Stimulated activated CD8-positive, alpha-beta memory T cell treated with anti-CD3 and anti-CD28 coated beads, Interleukin-7, amount 100 ng/mL, for 4 hours (primary cell): ENCODE measurements around the gene SLC7A9.

Experiments
- DNase-seq, 2 donors: peaks; one replicate each; pipeline ENCODE4 v3.0.0-alpha.2; 2020; ENCODE audit warnings: low read depth in 2 of 2

SLC7A9 gene

DNA sequence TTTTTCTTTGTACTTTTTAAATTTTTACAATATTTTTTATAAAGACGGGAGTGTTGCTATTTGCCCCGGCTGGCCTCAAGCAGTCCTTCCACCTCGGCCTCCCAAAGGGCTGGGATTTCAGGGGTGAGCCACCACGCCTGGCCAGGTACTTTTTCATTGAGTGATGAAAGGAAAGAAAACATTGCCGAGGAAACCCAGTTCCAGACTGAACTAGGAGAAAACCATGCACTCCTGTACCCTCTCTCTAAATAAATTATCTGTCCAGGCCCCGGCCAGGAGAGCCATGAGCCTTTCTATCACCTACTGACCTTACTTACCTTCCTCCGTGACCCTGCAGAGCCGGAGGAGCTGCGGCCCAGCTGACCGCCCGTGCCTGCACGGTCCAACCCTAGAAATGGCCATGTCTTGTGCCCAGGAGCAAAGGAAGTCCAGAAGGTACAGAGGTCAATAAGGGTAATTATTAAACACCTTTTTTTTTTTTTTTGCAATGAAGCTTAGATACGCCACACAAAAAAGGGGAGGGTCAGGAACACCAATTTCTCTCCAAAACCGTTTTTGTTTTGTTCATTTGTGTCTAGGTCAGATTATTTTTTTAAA, at the start of gene SLC7A9:
SLC7A9 (minus strand) TSS at position 399 of the 597 bp plus-strand sequence. CDS start 1,233 bp downstream, outside the sequence.
- DNase-seq, result no peak

DNA sequence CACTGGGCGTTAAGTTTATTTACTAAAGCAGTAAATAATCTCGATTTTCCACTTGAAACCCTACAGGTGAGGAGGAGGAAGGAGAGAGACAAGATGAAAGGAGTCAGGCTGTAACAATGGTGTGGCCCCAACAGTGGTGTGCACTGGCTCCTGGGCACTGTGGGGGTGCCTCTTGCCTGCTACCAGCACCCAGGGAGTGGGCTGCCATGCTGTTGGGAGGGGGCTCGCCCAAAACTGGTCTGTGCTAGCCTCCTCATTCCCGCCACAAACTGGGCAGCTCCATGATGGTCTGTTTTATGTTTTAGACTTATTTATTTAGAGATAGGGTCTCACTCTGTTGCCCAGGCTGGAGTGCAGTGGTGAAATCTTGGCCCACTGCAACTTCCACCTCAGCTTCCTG, 49.8 kb upstream of the SLC7A9 start:
- DNase-seq, result no peak

DNA sequence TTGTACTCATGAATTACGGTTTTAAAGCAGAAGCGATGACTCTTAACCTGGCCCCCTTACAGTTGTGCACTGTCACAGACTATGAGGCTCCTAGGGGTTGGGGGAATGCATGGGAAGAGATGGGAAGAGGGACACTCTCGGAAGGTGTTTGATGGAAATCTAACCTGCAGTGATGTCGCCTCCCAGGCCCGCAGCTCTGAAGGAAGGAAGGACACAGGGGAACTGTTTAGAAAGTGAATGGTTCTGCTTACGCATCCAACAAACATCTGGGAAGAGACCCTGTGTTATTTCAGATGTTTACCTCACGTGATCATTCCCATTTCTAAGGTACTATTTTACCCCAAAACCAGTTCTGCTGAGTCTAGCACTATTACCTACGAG, 48.0 kb upstream of the SLC7A9 start:
- DNase-seq, result no peak

DNA sequence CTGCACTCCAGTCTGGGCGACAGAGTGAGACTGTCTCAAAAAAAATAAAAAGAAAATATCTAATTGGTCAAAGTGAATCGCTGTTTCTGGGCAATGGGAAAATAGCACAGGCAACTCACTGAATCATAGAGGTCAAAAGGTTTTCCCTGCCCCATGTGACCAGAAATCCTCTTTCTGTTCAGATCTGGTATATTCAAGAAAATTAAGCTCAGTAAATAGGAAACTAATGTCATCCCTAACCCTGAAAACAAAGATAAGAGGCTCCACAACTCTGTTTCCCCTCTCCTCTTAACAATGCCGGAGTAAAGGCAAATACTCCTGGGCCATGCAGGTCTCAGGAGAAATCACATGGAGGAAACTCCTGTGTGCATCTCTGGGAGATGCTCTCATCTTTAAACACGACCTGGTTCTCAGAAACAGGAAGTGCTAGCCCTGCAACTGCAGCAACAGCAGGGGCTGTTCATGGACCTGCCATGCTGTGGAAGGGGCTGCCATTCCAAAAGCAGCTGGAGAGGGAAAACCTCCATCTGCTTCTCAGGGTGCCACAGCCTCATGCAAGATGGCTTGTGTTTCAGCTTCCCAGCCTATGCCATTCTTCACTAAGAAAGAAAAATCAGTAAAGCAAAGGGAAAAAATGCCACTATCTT, 47.5 kb upstream of the SLC7A9 start:
- DNase-seq, result no peak

DNA sequence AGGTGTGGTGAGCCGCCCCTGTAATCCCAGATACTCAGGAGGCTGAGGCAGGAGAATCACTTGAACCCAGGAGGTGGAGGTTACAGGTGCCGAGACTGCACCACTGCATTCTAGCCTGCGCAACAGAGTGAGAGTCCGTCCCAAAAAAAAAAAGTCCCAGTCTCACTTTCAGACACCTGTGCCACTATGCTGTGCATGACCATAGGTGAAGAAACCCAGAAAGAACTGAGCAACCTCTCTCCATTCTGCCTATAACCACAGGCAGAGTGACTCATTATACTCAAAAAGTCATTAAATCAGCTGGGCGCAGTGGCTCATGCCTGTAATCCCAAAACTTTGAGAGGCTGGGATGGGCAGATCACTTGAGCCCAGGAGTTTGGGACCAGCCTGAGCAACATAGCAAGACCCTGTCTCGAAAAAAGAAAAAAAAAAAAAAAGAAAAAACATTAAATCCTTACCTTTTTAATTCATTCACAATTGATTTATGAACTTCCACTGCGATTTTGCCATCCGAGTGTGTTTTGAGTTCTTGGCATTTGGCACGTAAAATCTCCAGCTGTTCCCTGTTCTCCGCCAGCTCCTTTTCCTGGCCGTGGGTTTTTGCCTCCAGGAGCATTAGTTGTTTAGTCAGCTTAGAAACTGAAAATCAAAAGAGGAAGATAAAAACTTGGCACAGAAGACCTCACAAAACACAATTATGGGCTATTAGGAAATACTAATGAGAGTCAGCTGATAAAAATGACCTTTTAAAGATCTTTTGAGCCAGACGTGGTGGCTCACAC, 45.5 kb upstream of the SLC7A9 start:
- DNase-seq, result no peak

DNA sequence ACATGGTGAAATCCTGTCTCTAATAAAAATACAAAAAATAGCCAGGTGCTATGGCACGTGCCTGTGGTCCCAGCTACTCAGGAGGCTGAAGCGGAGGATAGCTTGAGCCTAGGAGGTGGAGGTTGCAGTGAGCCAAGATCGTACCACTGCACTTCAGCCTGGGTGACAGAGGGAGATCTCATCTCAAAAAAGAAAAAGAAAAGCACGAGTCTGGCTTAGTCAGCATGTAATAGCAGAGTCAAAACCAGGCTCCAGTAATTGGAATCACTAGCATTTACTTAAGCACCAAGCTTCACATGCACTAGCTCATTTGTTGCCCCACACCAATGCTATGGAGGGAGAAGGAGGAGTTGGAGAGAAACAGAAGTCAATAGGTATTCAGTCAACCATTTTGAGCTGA, 41.9 kb upstream of the SLC7A9 start:
- no peak for DNase-seq

DNA sequence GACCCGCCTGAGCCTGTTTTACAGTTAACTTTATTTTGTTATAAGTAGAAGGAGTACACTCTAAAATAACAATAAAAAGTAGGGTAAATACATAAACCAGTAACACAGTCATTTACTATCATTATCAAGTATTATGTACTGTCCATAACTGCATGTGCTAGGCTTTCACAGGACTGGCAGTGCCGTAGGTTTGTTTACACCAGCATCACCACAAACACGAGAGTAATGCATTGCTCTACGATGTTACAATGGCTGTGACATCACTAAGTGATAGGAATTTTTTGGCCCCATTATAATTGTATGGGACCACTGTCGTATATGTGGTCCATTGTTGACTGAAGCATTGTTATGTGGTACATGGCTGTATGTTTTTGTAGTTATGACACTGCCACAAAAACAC, 41.3 kb upstream of the SLC7A9 start:
- no peak for DNase-seq

DNA sequence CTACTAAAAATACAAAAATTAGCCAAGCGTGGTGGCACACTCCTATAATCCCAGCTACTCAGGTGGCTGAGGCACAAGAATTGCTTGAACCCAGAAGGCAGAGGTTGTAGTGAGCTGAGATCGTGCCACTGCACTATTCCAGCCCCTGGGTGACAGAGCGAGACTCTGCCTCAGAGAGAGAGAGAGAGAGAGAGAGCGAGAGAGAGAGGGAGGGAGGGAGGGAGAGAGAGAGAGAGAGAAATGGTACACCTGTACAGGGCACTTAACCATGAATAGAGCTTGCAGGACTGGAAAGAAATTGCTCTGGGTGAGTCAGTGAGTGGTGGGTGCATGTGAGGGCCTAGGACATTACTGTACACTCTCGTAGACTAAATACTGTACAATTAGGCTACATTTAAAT, 40.5 kb upstream of the SLC7A9 start:
- DNase-seq, result no peak

DNA sequence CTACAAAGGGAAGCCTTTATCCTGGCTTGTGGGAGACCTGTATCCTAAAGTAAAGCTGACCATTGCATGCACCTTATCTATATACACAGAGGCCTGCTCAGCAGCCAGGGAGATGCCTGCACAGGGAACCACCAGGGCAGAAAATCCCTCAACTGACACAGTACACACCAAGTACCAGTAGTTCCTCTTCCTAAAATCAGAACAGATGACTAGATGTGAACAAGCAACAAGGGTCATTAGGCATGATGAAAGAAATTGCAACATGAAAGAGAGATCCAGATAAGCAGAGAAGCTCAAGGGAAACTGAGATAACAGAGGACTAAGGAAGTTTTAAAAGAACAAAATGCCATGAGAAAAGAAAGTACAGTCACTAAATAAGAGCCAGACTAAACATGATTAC, 39.7 kb upstream of the SLC7A9 start:
- DNase-seq, result no peak

DNA sequence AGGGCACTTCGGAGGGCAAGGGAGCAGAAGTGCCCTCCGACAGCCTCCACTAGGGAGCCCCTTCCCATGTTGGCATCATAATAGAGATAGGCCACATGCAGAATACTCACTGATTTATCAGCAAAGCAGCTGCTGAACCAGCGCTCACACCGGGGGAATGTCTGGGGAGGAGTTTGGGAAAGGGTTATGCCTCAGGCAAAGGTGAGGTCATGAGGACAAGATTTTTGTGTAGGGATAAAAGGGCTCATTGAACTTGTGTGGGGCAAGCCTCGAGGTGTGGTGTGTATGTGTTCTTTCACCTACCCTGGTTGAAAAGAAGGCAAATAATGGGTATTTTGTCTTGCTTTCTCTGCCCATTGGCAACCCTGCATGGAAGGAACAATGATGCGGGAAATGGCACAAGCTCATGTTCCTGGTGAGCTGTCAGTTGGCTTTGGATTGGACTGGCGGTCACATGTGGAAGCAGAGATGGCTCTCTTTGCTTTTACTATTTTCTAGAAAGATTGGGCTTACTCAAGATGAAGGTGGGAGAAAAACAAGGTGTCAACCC, 39.1 kb upstream of the SLC7A9 start:
- no peak for DNase-seq

DNA sequence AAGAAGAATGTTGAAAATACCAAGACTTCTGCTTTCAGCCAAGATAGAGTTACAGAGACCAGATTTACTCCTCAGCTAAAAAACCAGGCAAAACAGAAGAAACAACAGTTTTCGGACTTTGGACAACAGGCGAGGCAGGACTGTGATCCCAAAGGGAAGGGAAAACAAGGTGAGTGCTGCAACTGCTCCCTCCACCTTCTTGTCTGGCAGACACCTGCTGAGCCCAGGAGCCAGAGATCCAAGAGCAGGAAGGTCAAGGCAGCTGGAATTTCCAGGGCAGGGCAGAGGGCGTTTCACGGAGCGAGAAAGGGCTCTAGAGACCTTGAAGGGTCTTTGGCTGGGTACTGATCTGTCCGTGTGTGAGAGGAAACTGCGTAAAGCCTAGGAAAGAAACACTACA, 32.9 kb upstream of the SLC7A9 start:
- no peak for DNase-seq

DNA sequence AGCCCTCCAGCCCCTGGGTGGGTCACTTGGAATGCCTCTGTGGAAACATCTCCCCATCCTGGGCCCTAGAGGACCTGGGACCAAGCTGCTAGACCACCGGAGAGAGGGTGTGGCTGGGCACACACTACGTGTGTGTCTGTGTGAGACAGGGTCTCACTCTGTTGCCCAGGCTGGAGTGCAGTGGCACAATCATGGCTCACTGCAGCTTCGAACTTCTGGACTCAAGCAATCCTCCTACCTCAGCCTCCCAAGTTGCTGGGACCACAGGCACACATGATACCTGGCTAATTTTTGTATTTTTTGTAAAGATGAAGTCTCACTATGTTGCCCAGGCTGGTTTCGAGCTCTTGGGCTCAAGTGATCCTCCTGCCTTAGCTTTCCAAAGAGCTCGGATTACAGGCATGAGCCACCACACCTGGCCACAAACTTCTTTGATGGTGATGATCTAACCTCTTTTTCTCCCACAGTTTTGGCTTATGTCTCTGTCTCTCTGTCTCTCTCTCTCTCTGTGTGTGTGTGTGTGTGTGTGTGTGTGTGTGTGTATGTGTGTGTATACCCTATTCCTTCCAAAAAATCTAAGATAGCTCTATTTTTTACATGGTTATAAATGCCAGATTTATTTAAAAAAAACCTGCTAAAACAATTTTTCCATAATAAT, 32.1 kb upstream of the SLC7A9 start:
- no peak for DNase-seq

DNA sequence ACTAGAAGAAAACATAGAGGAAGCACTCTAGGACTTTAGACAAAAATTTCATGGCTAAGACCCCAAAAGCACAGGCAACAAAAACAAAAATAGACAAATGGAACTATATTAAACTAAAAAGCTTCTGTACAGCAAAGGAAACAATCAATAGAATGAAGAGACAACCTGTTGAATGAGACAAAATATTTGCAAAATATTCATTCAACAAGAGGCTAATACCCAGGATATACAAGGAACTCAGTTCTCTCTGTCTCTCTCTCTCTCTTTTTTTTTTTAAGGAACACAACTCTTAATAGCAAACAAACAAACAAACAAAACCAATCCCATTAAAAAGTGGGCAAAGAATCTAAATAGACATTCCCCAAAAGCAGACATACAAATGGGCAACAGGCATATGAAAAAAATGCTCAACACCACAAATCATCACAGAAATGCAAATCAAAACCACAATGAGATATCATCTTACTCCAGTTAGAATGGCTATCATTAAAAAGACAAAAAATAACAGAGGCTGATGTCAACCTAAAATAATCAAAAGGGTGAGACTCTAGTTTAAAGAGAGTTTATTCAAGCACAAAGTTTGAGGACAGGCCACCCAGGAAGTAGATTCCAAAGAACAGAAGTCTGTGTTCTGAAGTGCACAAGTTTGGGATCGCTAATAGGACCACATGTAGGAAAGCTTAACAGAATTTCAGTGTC, 27.1 kb upstream of the SLC7A9 start:
- DNase-seq, result no peak

DNA sequence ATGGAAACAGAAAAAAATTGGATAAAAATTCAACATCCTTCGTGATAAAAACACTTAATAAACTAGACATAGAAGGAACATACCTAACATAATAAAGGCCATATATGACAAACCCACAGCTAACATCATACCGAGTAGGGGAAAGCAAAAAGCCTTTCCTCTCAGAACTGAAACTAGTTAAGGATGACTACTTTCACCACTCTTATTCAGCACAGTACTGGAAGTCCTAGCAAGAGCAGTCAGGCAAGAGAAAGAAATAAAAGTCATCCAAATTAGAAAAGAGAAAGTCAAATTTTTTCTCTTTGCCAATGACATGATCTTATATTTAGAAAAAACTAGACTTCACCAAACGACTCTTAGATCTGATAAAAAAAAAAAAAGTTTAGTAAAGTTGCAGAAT, 25.8 kb upstream of the SLC7A9 start:
- no peak for DNase-seq

DNA sequence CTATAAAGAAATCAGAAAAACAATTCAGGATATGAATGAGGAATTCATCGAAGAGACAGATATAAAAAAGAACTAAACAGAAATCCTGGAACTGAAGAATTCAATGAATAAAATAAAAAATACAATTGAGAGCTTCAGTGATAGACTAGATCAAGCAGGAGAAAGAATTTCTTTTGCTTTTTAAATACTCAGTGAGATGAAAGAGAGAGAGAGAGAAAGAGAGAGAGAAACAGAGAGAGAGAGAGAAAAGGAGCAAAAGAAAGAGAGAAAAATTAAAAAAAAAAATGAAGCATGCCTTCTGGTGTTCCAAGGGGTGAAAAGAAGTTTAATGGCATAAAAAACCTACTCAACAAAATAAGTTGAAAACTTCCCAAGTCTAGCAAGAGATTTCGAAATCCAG, 22.0 kb upstream of the SLC7A9 start:
- DNase-seq, result no peak

DNA sequence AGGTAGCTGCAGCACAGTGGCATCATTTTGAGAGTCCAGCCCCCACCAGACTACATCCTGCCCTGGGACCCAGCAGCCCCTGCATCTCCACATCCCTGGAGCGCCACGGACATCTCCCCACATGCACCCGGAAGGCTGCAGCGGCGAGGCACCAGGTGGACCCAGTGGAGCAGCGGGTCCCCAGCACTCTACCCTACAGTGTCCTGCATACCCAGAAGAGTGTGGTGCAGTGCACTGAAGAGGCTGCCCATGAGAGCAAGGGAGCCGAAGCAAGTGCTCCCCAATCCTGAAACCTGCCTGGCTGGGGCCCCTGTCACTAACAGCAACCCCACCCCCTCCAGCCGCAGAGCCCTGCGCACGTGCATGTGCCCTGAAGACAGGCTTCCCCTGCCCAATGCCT, 21.3 kb upstream of the SLC7A9 start:
- no peak for DNase-seq

DNA sequence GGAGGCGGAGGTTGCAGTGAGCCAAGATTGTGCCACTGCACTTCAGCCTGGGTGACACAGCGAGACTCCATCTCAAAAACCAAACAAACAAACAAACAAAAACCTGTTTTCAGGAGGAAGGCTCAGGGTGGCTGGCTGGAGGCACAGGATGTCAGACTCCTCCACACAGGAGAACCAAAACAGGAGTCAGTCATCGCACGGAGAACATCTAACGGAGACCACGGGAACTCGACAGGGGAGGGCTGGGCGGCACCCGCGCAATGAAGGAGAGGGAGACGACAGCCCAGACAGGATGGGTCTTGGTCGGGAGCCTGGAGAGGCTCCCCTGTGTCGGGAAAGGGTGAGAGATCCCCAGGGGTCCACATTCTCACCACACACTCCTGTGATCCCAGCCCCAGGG, 20.8 kb upstream of the SLC7A9 start:
- DNase-seq, result no peak

DNA sequence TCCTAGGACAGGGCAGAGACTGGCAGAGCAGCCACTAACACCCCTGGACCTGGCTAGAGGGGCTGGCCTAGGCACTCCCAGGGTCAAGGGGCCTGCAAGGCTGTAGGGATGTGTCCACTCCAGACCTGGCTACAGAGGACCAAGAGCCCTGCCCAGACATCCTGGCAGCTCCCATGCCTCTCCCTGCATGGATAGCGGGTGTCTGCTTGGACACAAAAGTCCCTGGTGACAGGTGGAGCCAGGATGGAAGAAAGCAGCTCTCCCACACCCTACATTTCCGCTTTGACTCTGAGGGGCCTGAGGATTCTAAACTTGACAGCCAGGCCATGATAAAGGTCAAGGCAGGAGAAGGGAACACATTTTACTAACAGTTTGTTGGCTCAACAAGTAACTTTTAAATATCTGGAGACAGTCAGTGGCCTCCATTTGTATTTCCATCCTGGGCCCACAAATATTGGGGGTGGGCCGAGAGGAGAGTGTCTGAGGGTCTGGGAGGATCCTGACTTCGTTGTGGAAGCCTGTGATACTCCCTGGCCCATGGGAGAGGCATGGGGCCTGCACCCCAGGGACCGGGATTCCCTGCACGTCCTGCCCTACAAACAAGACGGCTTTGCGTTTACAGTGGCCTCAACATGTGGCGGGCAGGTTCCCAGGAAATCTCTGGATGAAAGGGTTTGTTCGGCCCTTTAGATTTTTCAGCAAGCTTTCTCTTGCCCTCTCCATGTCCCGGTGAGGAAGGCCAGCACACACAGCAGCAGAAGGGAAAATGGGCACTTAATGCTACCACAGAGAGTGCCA, 19.8 kb upstream of the SLC7A9 start:
- no peak for DNase-seq

DNA sequence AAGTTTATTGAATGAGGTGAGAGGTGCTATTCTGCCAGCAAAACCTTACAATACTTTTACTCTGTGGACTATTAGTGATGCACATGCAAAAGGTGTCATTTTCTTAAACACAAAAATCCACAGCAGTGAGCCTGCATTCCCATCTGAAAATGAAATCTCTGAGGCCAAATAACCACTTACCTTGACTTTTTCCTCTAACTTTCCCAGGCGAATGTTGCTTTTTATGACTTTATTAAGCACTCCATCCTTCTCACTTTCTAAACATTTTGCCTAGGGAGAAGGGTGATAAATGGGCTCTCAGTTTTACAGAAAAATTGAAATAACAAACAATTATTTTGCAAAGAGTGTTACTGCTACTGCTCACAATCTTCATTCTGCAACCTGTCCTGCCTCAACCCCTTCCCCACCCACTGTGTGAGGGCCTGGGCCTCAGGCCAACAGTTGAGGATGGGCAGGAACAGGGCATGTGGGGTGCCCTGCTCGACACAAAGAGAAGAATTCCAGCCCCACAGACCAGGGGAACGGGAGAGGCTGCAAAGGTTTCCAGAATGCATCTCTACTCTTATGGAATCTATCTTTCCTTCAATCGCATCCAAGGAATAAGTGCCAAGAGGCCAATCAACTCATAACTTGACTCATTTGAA, 18.1 kb upstream of the SLC7A9 start:
- no peak for DNase-seq

DNA sequence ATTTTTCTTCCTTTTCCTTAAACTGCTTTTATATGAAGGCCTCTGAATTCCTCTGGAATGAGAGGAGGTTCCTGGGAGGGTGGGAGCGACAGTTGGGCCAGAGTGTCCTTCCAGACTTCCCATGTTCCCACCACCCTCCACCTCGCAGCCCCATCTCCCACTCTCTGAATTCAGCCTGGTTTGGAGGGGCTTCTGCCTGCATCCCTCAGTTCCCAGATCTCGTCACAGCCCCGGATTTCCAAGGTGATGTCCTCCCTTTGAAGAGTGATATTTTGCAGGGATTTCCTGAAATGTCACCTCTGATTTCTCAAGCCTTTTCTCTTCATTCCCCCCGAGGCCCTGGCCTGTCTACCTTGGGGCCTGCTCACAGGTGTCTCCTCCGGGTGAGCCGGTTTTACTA, 16.7 kb upstream of the SLC7A9 start:
- DNase-seq, result no peak
